HCEC 1CT (cell line): ENCODE results near the gene RSPO1.
"Not testable (repeated sequence)": the region's sequence is repeated elsewhere in the genome, so short reads cannot be mapped to it uniquely, and the experiment has no call there.

Experiments used
- DNase-seq: peaks from one replicate; pipeline ENCODE4 v3.0.0-alpha.2; 2017

RSPO1 gene

GRCh38 chr1:37634244-37634991 lies at the start of gene RSPO1:
RSPO1 (minus strand) TSS chr1:37634892; CDS start chr1:37629661, 5,231 bp downstream.
- DNase-seq, result no peak

GRCh38 chr1:37684182-37684581 lies 49.5 kb upstream of the RSPO1 start:
- DNase-seq, result not testable (repeated sequence)

- DNase-seq, result peak; percentile 50
Measured at GRCh38 chr1:37682334-37682987, 47.8 kb upstream of the RSPO1 start.

- no peak for DNase-seq
Measured at GRCh38 chr1:37680933-37681332, 46.2 kb upstream of the RSPO1 start.

- DNase-seq, result no peak
Measured at GRCh38 chr1:37677808-37678207, 43.1 kb upstream of the RSPO1 start.

GRCh38 chr1:37677143-37677439 lies 42.4 kb upstream of the RSPO1 start:
- DNase-seq, result no peak

- no peak for DNase-seq
Measured at GRCh38 chr1:37676281-37677142, 41.8 kb upstream of the RSPO1 start.

- DNase-seq, result no peak
Measured at GRCh38 chr1:37673920-37674319, 39.2 kb upstream of the RSPO1 start.

- DNase-seq, result no peak
Measured at GRCh38 chr1:37672136-37672870, 37.6 kb upstream of the RSPO1 start.

GRCh38 chr1:37671261-37671660 lies 36.6 kb upstream of the RSPO1 start:
- DNase-seq, result no peak

GRCh38 chr1:37670133-37670532 lies 35.4 kb upstream of the RSPO1 start:
- no peak for DNase-seq

GRCh38 chr1:37667023-37667671 lies 32.5 kb upstream of the RSPO1 start:
- DNase-seq, result no peak

GRCh38 chr1:37666241-37666867 lies 31.7 kb upstream of the RSPO1 start:
- DNase-seq, result no peak

GRCh38 chr1:37663426-37664000 lies 28.8 kb upstream of the RSPO1 start:
- DNase-seq, result no peak

- DNase-seq, result no peak
Measured at GRCh38 chr1:37662031-37662755, 27.5 kb upstream of the RSPO1 start.

GRCh38 chr1:37661401-37661800 lies 26.7 kb upstream of the RSPO1 start:
- no peak for DNase-seq

GRCh38 chr1:37660664-37661063 lies 26.0 kb upstream of the RSPO1 start:
- no peak for DNase-seq

GRCh38 chr1:37658486-37658885 lies 23.8 kb upstream of the RSPO1 start:
- no peak for DNase-seq

- DNase-seq, result no peak
Measured at GRCh38 chr1:37657620-37658412, 23.1 kb upstream of the RSPO1 start.

GRCh38 chr1:37656881-37657280 lies 22.2 kb upstream of the RSPO1 start:
- DNase-seq, result no peak
